Measurements from ENCODE around the gene ZNF835. TPM values are rescaled to one million over a fixed set of nuclear protein-coding genes. Genes with fewer than 3 reads are reported as not detected.

Gene ZNF835
- total RNA-seq, 2 donors from 2014 or later, result 0.13 to 0.42 TPM

DNA sequence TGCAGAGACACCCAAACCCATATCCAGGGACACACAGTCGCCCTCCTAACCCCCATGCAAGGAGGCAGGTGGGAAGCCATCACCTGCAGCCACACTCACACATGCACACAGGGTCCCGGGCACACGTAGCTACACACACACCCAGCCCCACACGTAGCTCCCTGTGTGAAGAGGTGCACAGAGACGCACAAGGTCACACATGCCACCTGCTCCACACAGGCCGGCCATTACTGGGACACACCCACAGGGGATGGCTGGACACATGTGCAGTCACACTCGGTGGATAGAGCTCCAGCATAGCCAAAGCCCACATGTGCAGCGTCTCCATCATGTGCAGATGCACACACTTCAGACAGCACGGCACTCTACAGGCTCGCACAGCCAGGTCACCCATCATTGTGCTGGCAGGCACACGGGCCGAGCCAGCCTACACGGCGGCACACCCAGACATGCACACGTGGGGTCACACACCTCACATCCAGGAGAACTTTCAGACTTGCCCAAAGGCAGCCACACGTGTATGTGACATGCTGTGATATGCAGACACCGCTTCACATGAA is 1.1 kb downstream of the ZNF835 start:
- no peak overlapping the region for H3K27ac ChIP-seq (ENCODE audit: low read depth, low read length)
- H3K27me3 Mint-ChIP-seq (ENCODE audit: insufficient read depth), result no peaks in the 10 kb centered on the region
- H3K36me3 Mint-ChIP-seq (ENCODE audit: low read depth), result no peaks in the 10 kb centered on the region
- no peaks in the 10 kb centered on the region for H3K4me1 ChIP-seq (ENCODE audit: control insufficient read depth, insufficient read depth, low read length)
- no peaks in the 10 kb centered on the region for H3K27me3 ChIP-seq (ENCODE audit: control insufficient read depth, insufficient read depth, low read length, poor library complexity, severe bottlenecking)
- no peak for DNase-seq
- no peak overlapping the region for H3K4me3 Mint-ChIP-seq
- 83 to 87% methylated on average over 11 to 17 of the region's 17 CpGs for WGBS, 2 experiments (ENCODE audit: insufficient coverage in 1 of 2, insufficient read length in 1 of 2)
- TF ChIP-seq, protein P1, sequence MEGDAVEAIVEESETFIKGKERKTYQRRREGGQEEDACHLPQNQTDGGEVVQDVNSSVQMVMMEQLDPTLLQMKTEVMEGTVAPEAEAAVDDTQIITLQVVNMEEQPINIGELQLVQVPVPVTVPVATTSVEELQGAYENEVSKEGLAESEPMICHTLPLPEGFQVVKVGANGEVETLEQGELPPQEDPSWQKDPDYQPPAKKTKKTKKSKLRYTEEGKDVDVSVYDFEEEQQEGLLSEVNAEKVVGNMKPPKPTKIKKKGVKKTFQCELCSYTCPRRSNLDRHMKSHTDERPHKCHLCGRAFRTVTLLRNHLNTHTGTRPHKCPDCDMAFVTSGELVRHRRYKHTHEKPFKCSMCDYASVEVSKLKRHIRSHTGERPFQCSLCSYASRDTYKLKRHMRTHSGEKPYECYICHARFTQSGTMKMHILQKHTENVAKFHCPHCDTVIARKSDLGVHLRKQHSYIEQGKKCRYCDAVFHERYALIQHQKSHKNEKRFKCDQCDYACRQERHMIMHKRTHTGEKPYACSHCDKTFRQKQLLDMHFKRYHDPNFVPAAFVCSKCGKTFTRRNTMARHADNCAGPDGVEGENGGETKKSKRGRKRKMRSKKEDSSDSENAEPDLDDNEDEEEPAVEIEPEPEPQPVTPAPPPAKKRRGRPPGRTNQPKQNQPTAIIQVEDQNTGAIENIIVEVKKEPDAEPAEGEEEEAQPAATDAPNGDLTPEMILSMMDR (conservative IDR thresholded peaks at IDR 0.05), result no peak
- no peaks in the 10 kb centered on the region for H3K36me3 ChIP-seq (ENCODE audit: control insufficient read depth, insufficient read depth, low read length)
- H3K9me3 ChIP-seq (ENCODE audit: control insufficient read depth, low read length), result peaks cover 16% of the 10 kb centered on the region
- H3K9me3 Mint-ChIP-seq, result peaks cover 84% of the 10 kb centered on the region
- no peak overlapping the region for H3K9ac ChIP-seq (ENCODE audit: extremely low read depth, low read length, poor library complexity, severe bottlenecking)
- H3K4me1 Mint-ChIP-seq, result no peaks in the 10 kb centered on the region
- H3K4me3 ChIP-seq (ENCODE audit: low read length), result no peak overlapping the region
- H3K27ac Mint-ChIP-seq, result no peak overlapping the region

DNA sequence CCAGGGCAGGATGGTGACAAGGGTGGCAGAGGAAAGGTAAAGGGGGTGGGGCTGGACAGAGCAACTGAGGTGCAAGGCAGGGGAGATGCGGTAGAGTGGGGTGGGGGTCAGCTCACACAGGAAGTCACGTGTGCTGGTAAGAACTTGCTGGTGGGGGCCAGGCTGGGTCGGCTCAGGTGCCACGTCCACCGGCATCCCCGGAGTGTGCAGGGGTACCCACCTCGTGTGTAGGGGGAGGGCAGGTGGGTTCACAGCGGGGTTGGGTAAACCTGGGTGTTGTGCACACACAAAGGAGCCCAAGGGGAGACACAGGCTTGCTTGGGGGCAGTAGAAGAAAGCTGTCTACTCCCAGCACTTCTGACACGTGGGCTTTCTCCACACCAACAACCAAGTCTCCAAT is 2.9 kb downstream of the ZNF835 start:
- Mint-ChIP-seq H3K27me3 (ENCODE audit: insufficient read depth) (no peaks in the 10 kb centered on the region), H3K27ac (no peak overlapping the region), H3K36me3 (ENCODE audit: low read depth) (no peaks in the 10 kb centered on the region), H3K4me1 (no peaks in the 10 kb centered on the region), H3K4me3 (no peak overlapping the region), H3K9me3 (peaks cover 81% of the 10 kb centered on the region)
- Histone ChIP-seq H3K27me3 (ENCODE audit: control insufficient read depth, insufficient read depth, low read length, poor library complexity, severe bottlenecking) (no peaks in the 10 kb centered on the region), H3K36me3 (ENCODE audit: control insufficient read depth, insufficient read depth, low read length) (no peaks in the 10 kb centered on the region), H3K27ac (ENCODE audit: low read depth, low read length) (no peak overlapping the region), H3K9ac (ENCODE audit: extremely low read depth, low read length, poor library complexity, severe bottlenecking) (no peak overlapping the region), H3K4me1 (ENCODE audit: control insufficient read depth, insufficient read depth, low read length) (no peaks in the 10 kb centered on the region), H3K9me3 (ENCODE audit: control insufficient read depth, low read length) (peaks cover 10% of the 10 kb centered on the region), H3K4me3 (ENCODE audit: low read length) (no peak overlapping the region)
- no peak for DNase-seq
- WGBS, 2 experiments (ENCODE audit: insufficient coverage in 1 of 2, insufficient read length in 1 of 2), result 50 to 66% methylated on average over 1 to 9 of the region's 9 CpGs
- TF ChIP-seq, protein P1 (conservative IDR thresholded peaks at IDR 0.05), result no peak

GRCh38 chr19:56667311-56667870 is 4.2 kb downstream of the ZNF835 start:
- H3K4me1 ChIP-seq (ENCODE audit: control insufficient read depth, insufficient read depth, low read length), result no peaks in the 10 kb centered on the region
- no peak overlapping the region for H3K9ac ChIP-seq (ENCODE audit: extremely low read depth, low read length, poor library complexity, severe bottlenecking)
- no peak overlapping the region for H3K27ac ChIP-seq (ENCODE audit: low read depth, low read length)
- Mint-ChIP-seq H3K9me3 (peaks cover 86% of the 10 kb centered on the region), H3K4me1 (no peaks in the 10 kb centered on the region), H3K27ac (no peak overlapping the region), H3K4me3 (no peak overlapping the region), H3K27me3 (ENCODE audit: insufficient read depth) (no peaks in the 10 kb centered on the region), H3K36me3 (ENCODE audit: low read depth) (no peaks in the 10 kb centered on the region)
- H3K4me3 ChIP-seq (ENCODE audit: low read length), result no peak overlapping the region
- no peaks in the 10 kb centered on the region for H3K36me3 ChIP-seq (ENCODE audit: control insufficient read depth, insufficient read depth, low read length)
- 61 to 72% methylated on average over 2 to 6 of the region's 6 CpGs for WGBS, 2 experiments (ENCODE audit: insufficient coverage in 1 of 2, insufficient read length in 1 of 2)
- DNase-seq, result no peak
- H3K27me3 ChIP-seq (ENCODE audit: control insufficient read depth, insufficient read depth, low read length, poor library complexity, severe bottlenecking), result no peaks in the 10 kb centered on the region
- TF ChIP-seq, protein P1 (conservative IDR thresholded peaks at IDR 0.05), result no peak
- peaks cover 12% of the 10 kb centered on the region for H3K9me3 ChIP-seq (ENCODE audit: control insufficient read depth, low read length)
